Left ventricle myocardium inferior (tissue), 1 donor: ENCODE measurements around the gene MROH9. TPM values are rescaled to one million over a fixed set of nuclear protein-coding genes. Genes with fewer than 3 reads are reported as not detected.

ENCODE experiments used
- DNase-seq: peaks from one replicate; pipeline ENCODE4 v3.0.0-alpha.2; 2020
- H3K27ac ChIP-seq: fragments of 200-600 bp; replicated peaks from 2 replicates; pipeline ENCODE4 v1.8.0; 2021
- H3K27me3 ChIP-seq: fragments of 200-600 bp; 2 replicates; pipeline ENCODE4 v1.8.0; 2021; ENCODE audit warnings: low read depth
- H3K36me3 ChIP-seq: fragments of 200-600 bp; 2 replicates; pipeline ENCODE4 v1.8.0; 2021
- H3K4me1 ChIP-seq: fragments of 200-600 bp; 2 replicates; pipeline ENCODE4 v1.8.0; 2021
- H3K4me3 ChIP-seq: fragments of 200-600 bp; 2 replicates; pipeline ENCODE4 v1.8.0; 2021; ENCODE audit warnings: mild to moderate bottlenecking, moderate library complexity
- H3K9me3 ChIP-seq: fragments of 200-600 bp; replicated peaks from 2 replicates; pipeline ENCODE4 v1.8.0; 2021
- intact Hi-C: fragments of 100-400 bp; cut with micrococcal nuclease; formaldehyde crosslinking; loops from one replicate; pipeline ENCODE4 v1.11.0; 2022
- total RNA-seq: library from RNA; stranded (reverse); fragmentation: NEBNext Ultra II Directional; extraction: Animal tissue kit (Norgen Biotek cat#: 25700); gene quantifications from one replicate; pipeline ENCODE4 v1.2.1, GENCODE V29; 2021
- TF ChIP-seq, protein P1 (sequence below): fragments of 200-600 bp; IDR thresholded peaks from 2 replicates; pipeline ENCODE4 v1.8.0; 2021; ENCODE audit warnings: antibody characterized with exemption, mild to moderate bottlenecking, borderline replicate concordance
- donor health status: DM: no; HTN: yes; CAD: no; lungs with severe emphysema.

Gene MROH9
- total RNA-seq, 1 donor from 2014 or later, result not detected

GRCh38 chr1:171032822-171033702 lies 97.7 kb downstream of the MROH9 start:
- H3K4me3 ChIP-seq, result no peak overlapping the region
- H3K4me1 ChIP-seq, result no peaks in the 10 kb centered on the region
- no peak overlapping the region for H3K27ac ChIP-seq
- no peaks in the 10 kb centered on the region for H3K36me3 ChIP-seq
- H3K9me3 ChIP-seq, result peaks cover 8% of the 10 kb centered on the region
- peaks cover 20% of the 10 kb centered on the region for H3K27me3 ChIP-seq
- TF ChIP-seq, protein P1, sequence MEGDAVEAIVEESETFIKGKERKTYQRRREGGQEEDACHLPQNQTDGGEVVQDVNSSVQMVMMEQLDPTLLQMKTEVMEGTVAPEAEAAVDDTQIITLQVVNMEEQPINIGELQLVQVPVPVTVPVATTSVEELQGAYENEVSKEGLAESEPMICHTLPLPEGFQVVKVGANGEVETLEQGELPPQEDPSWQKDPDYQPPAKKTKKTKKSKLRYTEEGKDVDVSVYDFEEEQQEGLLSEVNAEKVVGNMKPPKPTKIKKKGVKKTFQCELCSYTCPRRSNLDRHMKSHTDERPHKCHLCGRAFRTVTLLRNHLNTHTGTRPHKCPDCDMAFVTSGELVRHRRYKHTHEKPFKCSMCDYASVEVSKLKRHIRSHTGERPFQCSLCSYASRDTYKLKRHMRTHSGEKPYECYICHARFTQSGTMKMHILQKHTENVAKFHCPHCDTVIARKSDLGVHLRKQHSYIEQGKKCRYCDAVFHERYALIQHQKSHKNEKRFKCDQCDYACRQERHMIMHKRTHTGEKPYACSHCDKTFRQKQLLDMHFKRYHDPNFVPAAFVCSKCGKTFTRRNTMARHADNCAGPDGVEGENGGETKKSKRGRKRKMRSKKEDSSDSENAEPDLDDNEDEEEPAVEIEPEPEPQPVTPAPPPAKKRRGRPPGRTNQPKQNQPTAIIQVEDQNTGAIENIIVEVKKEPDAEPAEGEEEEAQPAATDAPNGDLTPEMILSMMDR, result no peak
- intact Hi-C loops, result no loop called here
- DNase-seq, result no peak

- H3K36me3 ChIP-seq, result no peaks in the 10 kb centered on the region
- no peaks in the 10 kb centered on the region for H3K9me3 ChIP-seq
- TF ChIP-seq, protein P1, result no peak
- H3K4me3 ChIP-seq, result no peak overlapping the region
- no peak overlapping the region for H3K27ac ChIP-seq
- no peaks in the 10 kb centered on the region for H3K4me1 ChIP-seq
- peaks cover 14% of the 10 kb centered on the region for H3K27me3 ChIP-seq
- no peak for DNase-seq
- intact Hi-C loops, result no loop called here
Observed at GRCh38 chr1:171037626-171038025, 102.3 kb downstream of the MROH9 start.

DNA sequence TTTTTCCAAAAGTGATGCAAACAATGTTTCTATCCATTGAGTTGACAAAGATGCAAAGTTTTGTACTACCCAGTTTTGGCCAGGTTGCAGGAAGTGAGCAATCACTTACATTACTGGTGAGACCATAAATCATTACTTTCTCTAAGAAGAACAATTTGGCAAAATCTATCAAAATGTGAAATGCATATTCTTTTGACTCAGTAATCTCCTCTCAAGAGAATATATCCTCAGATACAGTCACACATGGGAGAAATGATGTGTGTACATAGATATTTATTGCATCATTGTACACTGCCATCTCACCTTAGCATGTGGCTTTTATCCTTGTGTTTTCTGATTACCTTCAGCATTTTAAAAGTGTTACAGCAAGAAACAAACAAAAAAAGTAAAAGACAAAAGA lies 103.0 kb downstream of the MROH9 start:
- Histone ChIP-seq H3K4me3 (no peak overlapping the region), H3K9me3 (peaks cover 6% of the 10 kb centered on the region), H3K4me1 (no peaks in the 10 kb centered on the region), H3K27me3 (peaks cover 8% of the 10 kb centered on the region), H3K36me3 (no peaks in the 10 kb centered on the region), H3K27ac (no peak overlapping the region)
- TF ChIP-seq, protein P1, result no peak
- no peak for DNase-seq
- intact Hi-C loops, result no loop called here

DNA sequence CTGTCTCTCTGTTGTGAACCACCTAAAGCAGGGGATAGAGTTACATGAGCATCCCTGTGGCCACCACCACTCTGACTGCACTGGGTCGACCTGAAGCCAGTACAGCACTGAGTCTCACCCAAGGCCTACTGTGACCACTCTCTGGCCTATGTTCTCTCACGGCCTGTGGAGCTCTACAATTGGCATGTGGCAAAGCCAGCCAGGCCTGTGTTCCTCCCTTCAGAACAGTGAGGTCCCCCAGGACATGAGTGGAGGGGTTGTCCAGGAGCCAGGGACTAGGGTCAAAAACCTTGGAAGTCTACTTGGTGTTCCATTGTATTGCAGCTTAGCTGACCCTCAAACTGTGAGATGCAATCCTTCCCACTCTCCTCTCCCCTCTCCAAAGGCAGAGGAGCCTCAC lies 112.7 kb downstream of the MROH9 start:
- TF ChIP-seq, protein P1, result no peak
- Histone ChIP-seq H3K27ac (no peak overlapping the region), H3K4me3 (no peak overlapping the region), H3K4me1 (no peaks in the 10 kb centered on the region), H3K9me3 (peaks cover 48% of the 10 kb centered on the region), H3K36me3 (no peaks in the 10 kb centered on the region), H3K27me3 (peaks cover 8% of the 10 kb centered on the region)
- no peak for DNase-seq
- intact Hi-C loops, result no loop called here

DNA sequence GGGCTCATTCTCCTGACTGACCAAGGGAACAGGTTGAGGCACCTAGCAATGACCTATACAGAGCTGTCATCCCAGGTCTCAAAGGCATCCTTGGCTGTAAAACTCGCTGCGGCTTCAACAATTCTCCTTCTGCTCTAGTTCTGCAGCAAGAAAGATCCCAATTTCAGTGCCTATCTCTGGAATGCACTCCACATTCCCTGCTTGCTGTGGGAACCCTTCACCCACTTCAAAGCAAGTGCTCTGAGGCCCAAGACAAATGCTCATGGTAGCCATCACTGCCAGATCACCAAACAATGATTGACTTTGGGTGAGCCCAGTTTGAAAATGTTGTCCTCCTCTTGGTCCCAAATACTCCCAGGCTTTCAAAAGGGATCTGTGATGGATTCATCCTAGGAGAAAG lies 117.6 kb downstream of the MROH9 start:
- DNase-seq, result no peak
- Histone ChIP-seq H3K4me3 (no peak overlapping the region), H3K36me3 (no peaks in the 10 kb centered on the region), H3K9me3 (peaks cover 9% of the 10 kb centered on the region), H3K27me3 (peaks cover 8% of the 10 kb centered on the region), H3K27ac (no peak overlapping the region), H3K4me1 (no peaks in the 10 kb centered on the region)
- intact Hi-C loops, result no loop called here
- TF ChIP-seq, protein P1, result no peak
